Measurements from ENCODE around the gene AMBP.

AMBP gene

DNA sequence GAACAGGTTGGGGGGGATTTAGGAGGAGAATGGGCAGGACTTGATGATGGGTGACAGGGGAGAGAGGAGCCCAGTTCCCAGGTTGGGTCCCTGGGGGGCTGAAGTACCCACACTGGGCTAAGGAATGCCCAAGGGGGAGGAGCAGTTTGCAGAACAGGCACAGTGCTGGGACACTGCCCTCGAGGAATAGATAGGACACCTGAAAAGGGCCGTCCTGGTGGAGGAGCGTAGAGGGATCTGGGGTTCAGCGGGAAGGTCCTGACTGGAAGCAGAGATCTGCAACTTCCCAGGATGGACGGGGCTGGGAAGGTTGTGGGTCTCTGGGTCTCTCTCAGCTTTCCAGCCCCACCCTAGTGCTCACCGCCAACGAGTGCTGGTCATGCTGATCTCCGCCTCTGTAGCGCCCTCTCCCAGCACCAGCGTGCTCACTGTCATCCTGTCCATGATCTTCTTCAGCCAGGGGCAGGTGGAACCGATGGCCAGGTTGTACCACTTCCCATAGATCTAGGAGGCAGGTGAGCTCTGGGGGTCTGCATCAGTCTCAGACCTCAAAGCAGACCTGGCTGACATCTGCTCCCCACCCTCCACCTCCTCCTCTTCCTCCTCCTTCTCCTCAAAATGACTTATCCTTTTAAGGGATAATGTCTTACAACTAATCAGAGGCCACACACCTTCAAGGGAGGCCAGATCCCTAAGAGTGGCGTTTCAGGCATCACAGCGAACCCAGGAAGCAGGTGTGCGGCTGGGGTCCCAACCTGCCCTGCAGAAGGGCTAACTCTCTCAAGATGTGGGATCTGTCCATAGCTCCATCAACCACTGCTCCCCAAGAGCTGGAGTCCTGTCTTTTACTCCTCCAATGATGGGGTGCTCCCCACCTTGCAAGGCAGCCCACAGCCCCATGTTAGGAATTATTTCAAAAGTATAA is 1.6 kb downstream of the AMBP start:
- ChIA-PET POLR2A (no interaction called here), CTCF (interaction anchor here (0.6 to 1.9 kb wide), 2 partner anchors 215 to 395 kb away, joined by 3 to 9 read pairs; no protein-coding TSS in a partner anchor)
- DNase-seq (ENCODE audit: low read depth, low spot score), result no peak
- H3K4me3 ChIP-seq (ENCODE audit: low read depth, low read length), result no peak overlapping the region
- TF ChIP-seq CTCF (IDR thresholded peaks at IDR 0.05; ENCODE audit: insufficient read depth, low read length, missing control alignments), result no peak

DNA sequence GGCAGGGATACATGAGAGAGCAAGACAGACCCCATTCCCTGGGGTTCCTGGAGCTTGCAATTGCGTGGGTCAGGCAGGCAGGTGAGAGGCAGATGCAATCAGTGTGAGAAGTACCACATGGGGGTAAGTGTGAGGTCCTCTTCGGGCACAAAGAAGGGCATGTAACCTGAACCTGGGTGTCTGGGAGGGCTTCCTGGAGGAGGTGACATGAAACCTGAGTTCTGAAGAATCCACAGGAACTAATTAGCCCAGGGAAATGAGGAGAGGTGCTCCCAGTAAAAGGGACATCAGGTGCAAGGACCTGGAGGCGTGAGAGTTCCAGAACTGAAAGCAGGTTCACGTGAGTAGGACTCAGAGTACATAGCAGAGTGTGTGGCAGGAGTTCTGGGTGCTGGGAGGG is 2.5 kb downstream of the AMBP start:
- H3K4me3 ChIP-seq (ENCODE audit: low read depth, low read length), result no peak overlapping the region
- TF ChIP-seq CTCF (IDR thresholded peaks at IDR 0.05; ENCODE audit: insufficient read depth, low read length, missing control alignments), result no peak
- no peak for DNase-seq (ENCODE audit: low read depth, low spot score)
- ChIA-PET CTCF (interaction anchor here (1.0 to 1.3 kb wide), 3 partner anchors 8 to 268 kb away, joined by 3 to 6 read pairs (median 4); no protein-coding TSS in a partner anchor), POLR2A (no interaction called here)

DNA sequence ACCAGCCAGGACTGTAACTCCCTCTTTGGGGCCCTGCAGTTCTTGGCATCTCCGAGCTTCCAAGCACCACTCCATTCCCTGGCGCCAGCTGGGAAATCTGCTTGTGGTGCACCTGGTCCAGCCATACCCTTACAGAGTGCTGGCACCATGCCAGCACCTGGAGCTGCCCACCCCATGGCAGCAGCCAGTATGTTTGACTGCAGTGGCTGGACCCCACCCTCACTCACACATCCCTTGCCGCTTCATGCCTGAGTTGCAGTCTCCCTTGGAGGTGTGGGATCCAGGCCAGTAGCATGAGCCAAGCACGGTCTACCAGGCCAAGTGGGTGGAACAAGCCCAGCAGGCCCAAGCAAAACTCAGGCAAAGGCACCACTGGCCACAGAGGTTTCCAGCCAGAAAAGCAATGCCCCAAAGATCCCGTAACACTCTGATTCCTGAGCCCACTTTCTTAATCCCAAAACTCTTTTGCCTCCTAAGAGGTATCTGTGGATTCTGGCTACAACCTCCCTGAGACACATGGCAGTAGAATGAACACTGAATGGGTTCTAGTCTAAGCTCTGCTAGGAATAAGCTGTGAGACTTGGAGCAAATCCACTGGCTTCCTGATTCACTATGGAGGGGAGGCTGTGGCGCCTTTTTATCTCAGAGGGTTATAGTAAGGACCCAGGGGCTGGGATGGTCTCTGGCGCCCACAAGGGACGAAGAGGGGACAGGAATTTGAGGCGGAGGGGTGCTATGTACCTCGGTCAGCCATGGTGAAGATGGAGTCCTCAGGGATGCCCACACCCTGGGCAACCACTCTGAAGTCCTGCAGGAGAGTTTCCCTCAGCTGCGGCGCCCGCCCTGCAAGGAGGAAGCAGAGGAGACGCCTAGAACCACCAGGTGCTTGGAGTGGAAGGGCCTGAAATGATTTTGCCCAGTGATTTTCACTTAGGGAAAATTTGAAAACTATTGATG is 5.6 kb downstream of the AMBP start:
- no peak for DNase-seq (ENCODE audit: low read depth, low spot score)
- ChIA-PET CTCF (interaction anchor here (1.1 to 10.2 kb wide), 2 partner anchors 10 to 265 kb away, joined by 3 to 80 read pairs; no protein-coding TSS in a partner anchor), POLR2A (no interaction called here)
- TF ChIP-seq CTCF (IDR thresholded peaks at IDR 0.05; ENCODE audit: insufficient read depth, low read length, missing control alignments), result no peak
- H3K4me3 ChIP-seq (ENCODE audit: low read depth, low read length), result no peak overlapping the region

- CTCF ChIA-PET, result interaction anchor here (1.1 to 10.2 kb wide), 3 partner anchors 8 to 263 kb away, joined by 3 to 80 read pairs (median 4); no protein-coding TSS in a partner anchor
- no peak for DNase-seq (ENCODE audit: low read depth, low spot score)
- POLR2A ChIA-PET, result no interaction called here
- TF ChIP-seq CTCF (IDR thresholded peaks at IDR 0.05; ENCODE audit: insufficient read depth, low read length, missing control alignments), result no peak
- no peak overlapping the region for H3K4me3 ChIP-seq (ENCODE audit: low read depth, low read length)
Observed at GRCh38 chr9:114071197-114071795, 6.8 kb downstream of the AMBP start.

GRCh38 chr9:114070188-114071103 is 7.7 kb downstream of the AMBP start:
- CTCF ChIA-PET, result interaction anchor here (0.6 to 10.2 kb wide), 3 partner anchors 9 to 332 kb away, joined by 4 to 80 read pairs (median 4); no protein-coding TSS in a partner anchor
- no peak for DNase-seq (ENCODE audit: low read depth, low spot score)
- no peak for TF ChIP-seq CTCF (IDR thresholded peaks at IDR 0.05; ENCODE audit: insufficient read depth, low read length, missing control alignments)
- H3K4me3 ChIP-seq (ENCODE audit: low read depth, low read length), result no peak overlapping the region
- POLR2A ChIA-PET, result no interaction called here
